ENCODE data around the gene BRAT1. TPM values are rescaled to one million over a fixed set of nuclear protein-coding genes. Genes with fewer than 3 reads are reported as not detected.

BRAT1 gene
- total and polyA plus RNA-seq, 2 donors (not counting 1 experiment from before 2014, with no cell fraction given), result 4.0 to 20.1 TPM

DNA sequence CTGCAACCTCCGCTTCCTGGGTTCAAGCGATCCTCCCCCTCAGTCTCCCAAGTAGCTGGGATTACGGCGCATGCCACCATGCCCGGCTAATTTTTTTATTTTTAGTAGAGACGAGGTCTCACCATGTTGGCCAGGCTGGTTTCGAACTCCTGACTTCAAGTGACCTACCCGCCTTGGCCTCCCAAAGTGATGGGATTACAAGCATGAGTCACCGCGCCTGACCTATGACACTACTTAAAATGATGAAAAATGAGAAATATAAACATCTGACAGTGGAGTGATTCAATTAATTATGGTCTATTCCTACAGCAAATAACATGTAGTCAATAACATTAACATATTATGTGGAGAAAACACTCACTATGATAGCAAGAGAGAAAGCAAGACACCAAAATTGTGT lies 2.2 kb downstream of the BRAT1 start:
- Histone ChIP-seq H3K79me2 (ENCODE audit: control insufficient read depth, insufficient read depth, low read length) (peaks cover 8% of the 10 kb centered on the region), H4K20me1 (ENCODE audit: control insufficient read depth, extremely low read depth, insufficient read depth, low read length) (no peaks in the 10 kb centered on the region), H2AFZ (ENCODE audit: low read length) (no peak overlapping the region), H3K4me2 (ENCODE audit: extremely low read depth, insufficient read depth, low read length) (no peak overlapping the region), H3K36me3 (ENCODE audit: control insufficient read depth, insufficient read depth, low read length) (peaks cover 2% of the 10 kb centered on the region), H3K27ac (ENCODE audit: insufficient read depth, low read length) (no peak overlapping the region), H3K9me3 (ENCODE audit: control insufficient read depth, insufficient read depth, low read depth, low read length) (no peaks in the 10 kb centered on the region), H3K9ac (ENCODE audit: insufficient read depth, low read length) (no peak overlapping the region), H3K4me3 (replicated peaks in 1 of 4; ENCODE audit: control extremely low read depth in 1 of 4, insufficient read depth in 1 of 4, low read depth in 3 of 4, low read length in 4 of 4) (no peak overlapping the region), H3K4me1 (ENCODE audit: control insufficient read depth, extremely low read depth, insufficient read depth, low read length) (no peaks in the 10 kb centered on the region), H3K27me3 (ENCODE audit: control insufficient read depth, insufficient read depth, low read length) (no peaks in the 10 kb centered on the region)
- no peak for DNase-seq (ENCODE audit: low read depth in 2 of 2)
- TF ChIP-seq, protein P1, sequence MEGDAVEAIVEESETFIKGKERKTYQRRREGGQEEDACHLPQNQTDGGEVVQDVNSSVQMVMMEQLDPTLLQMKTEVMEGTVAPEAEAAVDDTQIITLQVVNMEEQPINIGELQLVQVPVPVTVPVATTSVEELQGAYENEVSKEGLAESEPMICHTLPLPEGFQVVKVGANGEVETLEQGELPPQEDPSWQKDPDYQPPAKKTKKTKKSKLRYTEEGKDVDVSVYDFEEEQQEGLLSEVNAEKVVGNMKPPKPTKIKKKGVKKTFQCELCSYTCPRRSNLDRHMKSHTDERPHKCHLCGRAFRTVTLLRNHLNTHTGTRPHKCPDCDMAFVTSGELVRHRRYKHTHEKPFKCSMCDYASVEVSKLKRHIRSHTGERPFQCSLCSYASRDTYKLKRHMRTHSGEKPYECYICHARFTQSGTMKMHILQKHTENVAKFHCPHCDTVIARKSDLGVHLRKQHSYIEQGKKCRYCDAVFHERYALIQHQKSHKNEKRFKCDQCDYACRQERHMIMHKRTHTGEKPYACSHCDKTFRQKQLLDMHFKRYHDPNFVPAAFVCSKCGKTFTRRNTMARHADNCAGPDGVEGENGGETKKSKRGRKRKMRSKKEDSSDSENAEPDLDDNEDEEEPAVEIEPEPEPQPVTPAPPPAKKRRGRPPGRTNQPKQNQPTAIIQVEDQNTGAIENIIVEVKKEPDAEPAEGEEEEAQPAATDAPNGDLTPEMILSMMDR (conservative IDR thresholded peaks at IDR 0.05 in 1 of 2, IDR thresholded peaks at IDR 0.05 in 1 of 2; ENCODE audit: low read depth in 1 of 2, low read length in 2 of 2), result no peak
- no peak for TF ChIP-seq EZH2 (IDR thresholded peaks at IDR 0.05; ENCODE audit: low read length, missing control alignments)

DNA sequence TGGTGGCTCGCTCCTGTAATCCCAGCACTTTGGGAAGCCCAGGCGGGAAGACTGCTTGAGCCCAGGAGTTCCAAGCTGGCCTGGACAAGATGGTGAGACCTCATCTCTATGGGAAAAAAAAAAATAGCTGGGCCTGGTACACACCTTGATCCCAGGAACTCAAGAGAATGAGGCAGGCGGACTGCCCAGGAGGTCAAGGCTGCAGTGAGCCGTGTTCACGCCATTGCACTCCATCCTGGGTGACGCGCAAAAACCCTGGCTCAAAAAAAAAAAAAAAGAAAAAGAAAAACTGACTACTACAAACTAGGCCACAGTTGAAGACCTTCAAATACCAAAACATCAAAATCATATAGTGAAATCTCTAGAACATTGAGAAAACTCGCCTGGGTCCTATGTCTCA lies 3.9 kb downstream of the BRAT1 start:
- Histone ChIP-seq H3K4me2 (ENCODE audit: extremely low read depth, insufficient read depth, low read length) (no peak overlapping the region), H3K4me3 (replicated peaks in 1 of 4; ENCODE audit: control extremely low read depth in 1 of 4, insufficient read depth in 1 of 4, low read depth in 3 of 4, low read length in 4 of 4) (no peak overlapping the region), H3K27ac (ENCODE audit: insufficient read depth, low read length) (no peak overlapping the region), H4K20me1 (ENCODE audit: control insufficient read depth, extremely low read depth, insufficient read depth, low read length) (no peaks in the 10 kb centered on the region), H3K9ac (ENCODE audit: insufficient read depth, low read length) (no peak overlapping the region), H2AFZ (ENCODE audit: low read length) (no peak overlapping the region), H3K4me1 (ENCODE audit: control insufficient read depth, extremely low read depth, insufficient read depth, low read length) (no peaks in the 10 kb centered on the region), H3K79me2 (ENCODE audit: control insufficient read depth, insufficient read depth, low read length) (peaks cover 8% of the 10 kb centered on the region), H3K36me3 (ENCODE audit: control insufficient read depth, insufficient read depth, low read length) (peaks cover 8% of the 10 kb centered on the region), H3K27me3 (ENCODE audit: control insufficient read depth, insufficient read depth, low read length) (no peaks in the 10 kb centered on the region), H3K9me3 (ENCODE audit: control insufficient read depth, insufficient read depth, low read depth, low read length) (no peaks in the 10 kb centered on the region)
- no peak for TF ChIP-seq EZH2 (IDR thresholded peaks at IDR 0.05; ENCODE audit: low read length, missing control alignments)
- TF ChIP-seq, protein P1 (conservative IDR thresholded peaks at IDR 0.05 in 1 of 2, IDR thresholded peaks at IDR 0.05 in 1 of 2; ENCODE audit: low read depth in 1 of 2, low read length in 2 of 2), result no peak
- DNase-seq (ENCODE audit: low read depth in 2 of 2), result no peak

DNA sequence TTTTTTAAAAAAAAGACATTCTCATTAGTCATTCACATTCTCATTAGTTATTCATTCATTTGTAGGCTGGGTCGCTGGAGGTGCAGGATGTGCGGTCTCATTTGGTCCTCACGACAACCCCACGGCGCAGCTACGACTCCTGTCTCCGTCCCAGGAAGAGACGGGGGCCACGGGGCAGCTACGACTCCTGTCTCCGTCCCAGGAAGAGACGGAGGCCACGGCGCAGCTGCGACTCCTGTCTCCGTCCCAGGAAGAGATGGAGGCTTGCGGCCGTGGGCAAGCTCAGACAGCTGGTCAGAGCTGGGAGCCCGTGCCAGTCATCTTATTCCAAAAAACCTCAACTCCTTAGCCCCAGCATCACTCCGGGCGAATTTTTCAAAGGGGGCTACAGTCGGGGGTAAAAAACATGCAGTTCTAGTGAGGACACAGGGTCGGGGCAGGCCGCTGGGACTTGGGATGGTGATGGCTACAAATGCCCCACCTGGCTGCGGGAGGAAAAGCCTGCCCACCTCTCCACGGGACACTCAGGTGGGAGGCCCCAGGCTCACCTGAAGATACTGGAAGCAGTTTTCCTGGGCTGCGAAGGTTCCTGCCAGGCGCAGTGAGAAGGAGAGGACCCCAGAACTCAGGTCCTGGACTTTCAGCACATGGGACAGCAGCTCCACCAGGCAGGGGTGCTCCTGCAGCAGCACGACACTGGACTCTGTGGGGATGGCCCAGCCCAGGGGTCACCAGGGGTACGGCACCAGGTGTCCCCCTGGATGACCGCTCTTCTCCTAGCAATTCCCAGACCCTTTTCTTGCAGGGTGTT lies 8.3 kb downstream of the BRAT1 start:
- H3K4me3 ChIP-seq (replicated peaks in 1 of 4; ENCODE audit: control extremely low read depth in 1 of 4, insufficient read depth in 1 of 4, low read depth in 3 of 4, low read length in 4 of 4), result no peak overlapping the region
- no peak overlapping the region for H2AFZ ChIP-seq (ENCODE audit: low read length)

More for the DNA sequence above, 8.3 kb downstream of the BRAT1 start:
- no peak overlapping the region for H3K4me2 ChIP-seq (ENCODE audit: extremely low read depth, insufficient read depth, low read length)
- DNase-seq (ENCODE audit: low read depth in 2 of 2), result no peak
- H3K27me3 ChIP-seq (ENCODE audit: control insufficient read depth, insufficient read depth, low read length), result no peaks in the 10 kb centered on the region
- H3K4me1 ChIP-seq (ENCODE audit: control insufficient read depth, extremely low read depth, insufficient read depth, low read length), result no peaks in the 10 kb centered on the region
- H3K9ac ChIP-seq (ENCODE audit: insufficient read depth, low read length), result no peak overlapping the region
- H3K79me2 ChIP-seq (ENCODE audit: control insufficient read depth, insufficient read depth, low read length), result no peaks in the 10 kb centered on the region
- H3K36me3 ChIP-seq (ENCODE audit: control insufficient read depth, insufficient read depth, low read length), result peaks cover 23% of the 10 kb centered on the region
- H3K27ac ChIP-seq (ENCODE audit: insufficient read depth, low read length), result no peak overlapping the region
- TF ChIP-seq, protein P1 (conservative IDR thresholded peaks at IDR 0.05 in 1 of 2, IDR thresholded peaks at IDR 0.05 in 1 of 2; ENCODE audit: low read depth in 1 of 2, low read length in 2 of 2), result no peak
- TF ChIP-seq EZH2 (IDR thresholded peaks at IDR 0.05; ENCODE audit: low read length, missing control alignments), result no peak
- H4K20me1 ChIP-seq (ENCODE audit: control insufficient read depth, extremely low read depth, insufficient read depth, low read length), result no peaks in the 10 kb centered on the region
- H3K9me3 ChIP-seq (ENCODE audit: control insufficient read depth, insufficient read depth, low read depth, low read length), result no peaks in the 10 kb centered on the region

Measured in fibroblast of lung (primary cell).